GM21529 (cell line): ENCODE results near the gene OR1J2.

ENCODE experiments used
- ATAC-seq: cut with Tn5 transposase; IDR thresholded peaks from one replicate; pipeline ENCODE4 v1.9.1; 2021; ENCODE audit not compliant: unreplicated experiment

OR1J2 gene

GRCh38 chr9:122546196-122546595, 35.6 kb downstream of the OR1J2 start:
- ATAC-seq = no peak

GRCh38 chr9:122551371-122551770, 40.8 kb downstream of the OR1J2 start:
- ATAC-seq = no peak

GRCh38 chr9:122552812-122553211, 42.2 kb downstream of the OR1J2 start, which contains the start of gene OR1N2:
Gene OR1N2, plus strand, starts transcription at chr9:122553112. Its CDS starts 100 bp downstream, at chr9:122553212.
- no peak for ATAC-seq
